Retinal pigment epithelial cell (primary cell): Measurements from ENCODE around the gene COPS3.

Experiments
- DNase-seq: peaks from one replicate; pipeline ENCODE4 v3.0.0-alpha.2; 2010; ENCODE audit warnings: low read depth
- H3K4me3 ChIP-seq: 2 replicates; pipeline ENCODE4 v1.5.1; 2011; ENCODE audit warnings: mild to moderate bottlenecking, low read length, control low read depth, moderate library complexity
- CTCF ChIP-seq: conservative IDR thresholded peaks from 2 replicates; pipeline ENCODE4 v1.5.1; 2011; ENCODE audit warnings: low read depth, low read length, control low read depth, inconsistent platforms

COPS3 gene

GRCh38 chr17:17300624-17301568 lies 19.9 kb upstream of the COPS3 start:
- H3K4me3 ChIP-seq = peak overlapping the region; percentile 49
- peak; percentile 18 for DNase-seq
- TF ChIP-seq CTCF = no peak

- H3K4me3 ChIP-seq = no peak overlapping the region
- no peak for DNase-seq
- no peak for TF ChIP-seq CTCF
Observed at GRCh38 chr17:17298108-17298507, 17.1 kb upstream of the COPS3 start.

GRCh38 chr17:17297217-17297616 lies 16.2 kb upstream of the COPS3 start:
- no peak overlapping the region for H3K4me3 ChIP-seq
- DNase-seq = no peak
- TF ChIP-seq CTCF = no peak

GRCh38 chr17:17295141-17295540 lies 14.1 kb upstream of the COPS3 start:
- DNase-seq = no peak
- no peak overlapping the region for H3K4me3 ChIP-seq
- no peak for TF ChIP-seq CTCF

- DNase-seq = no peak
- H3K4me3 ChIP-seq = no peak overlapping the region
- no peak for TF ChIP-seq CTCF
Observed at GRCh38 chr17:17289701-17290100, 8.7 kb upstream of the COPS3 start.

- H3K4me3 ChIP-seq = no peak overlapping the region
- DNase-seq = no peak
- TF ChIP-seq CTCF = no peak
Observed at GRCh38 chr17:17289086-17289485, 8.0 kb upstream of the COPS3 start.

- DNase-seq = no peak
- no peak for TF ChIP-seq CTCF
Observed at GRCh38 chr17:17285951-17286350, 4.9 kb upstream of the COPS3 start.

More at GRCh38 chr17:17285951-17286350, 4.9 kb upstream of the COPS3 start:
- H3K4me3 ChIP-seq = no peak overlapping the region
